ENCODE measurements around the gene MALAT1. TPM values are rescaled to one million over a fixed set of nuclear protein-coding genes. Genes with fewer than 3 reads are reported as not detected.

The MALAT1 gene
- total and polyA plus RNA-seq, 2 of the 8 experiments (the other 6 are each of a cell fraction or from before 2014, with no cell fraction given), result 115 to 984 TPM

DNA sequence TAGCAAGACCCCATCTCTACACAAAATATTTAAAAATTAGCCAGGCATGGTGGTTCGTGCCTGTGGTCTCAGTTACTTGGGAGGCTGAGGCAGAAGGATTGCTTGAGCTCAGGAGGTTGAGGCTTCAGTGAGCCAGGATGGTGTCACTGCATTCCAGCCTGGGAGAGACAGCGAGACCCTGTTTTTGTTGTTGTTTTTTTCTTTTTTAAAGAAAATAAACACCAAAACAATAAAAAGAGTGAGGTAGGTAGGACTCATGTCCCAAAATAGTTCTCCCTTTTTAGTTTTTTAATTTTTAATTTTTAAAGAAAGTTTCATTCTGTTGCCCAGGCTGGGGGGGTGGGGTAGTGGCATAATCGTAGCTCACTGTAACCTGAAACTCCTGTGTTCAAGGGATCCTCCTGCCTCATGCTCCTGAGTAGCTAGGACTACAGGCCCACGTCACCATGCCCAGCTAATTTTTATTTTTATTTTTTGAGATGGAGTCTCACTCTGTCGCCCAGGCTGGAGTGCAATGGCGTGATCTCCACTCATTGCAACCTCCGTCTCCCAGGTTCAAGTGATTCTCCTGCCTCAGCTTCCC is 25.5 kb upstream of the MALAT1 start:
- H3K27ac ChIP-seq (ENCODE audit: low read depth, low read length), result no peak overlapping the region
- 0 out of 2 replicates have a peak, but pooled peaks have one; percentile 9 for TF ChIP-seq TEAD4 (IDR thresholded peaks at IDR 0.05; ENCODE audit: low read depth, low read length)
- TF ChIP-seq BRCA1 (IDR thresholded peaks at IDR 0.05; ENCODE audit: low read depth, low read length), result no peak
- no peak overlapping the region for H3K4me3 ChIP-seq (ENCODE audit: extremely low read depth in 1 of 4, insufficient read depth in 2 of 4, low read depth in 3 of 4, low read length in 4 of 4)
- CTCF ChIA-PET (ENCODE audit: partially characterized antibody), result interaction anchor here (0.6 to 26.0 kb wide), 8 partner anchors 13 to 158 kb away, joined by 3 to 809 read pairs (median 11); partner anchors contain the start of genes MALAT1 and NEAT1
- peaks cover 0 to 7% (median 5%) of the 10 kb centered on the region in 4 experiments; a peak in 4 of 7 replicates for H3K4me1 ChIP-seq (replicated peaks in 1 of 4; ENCODE audit: control insufficient read depth in 3 of 4, insufficient read depth in 4 of 4, low read length in 3 of 4)
- no peak overlapping the region for H4K91ac ChIP-seq (replicated peaks; ENCODE audit: insufficient read length, low read length)
- H3K4ac ChIP-seq (replicated peaks; ENCODE audit: insufficient read length, low read depth, low read length), result no peak overlapping the region
- H4K5ac ChIP-seq (ENCODE audit: insufficient read length, low read depth, low read length), result no peak overlapping the region
- no peaks in the 10 kb centered on the region for H4K20me1 ChIP-seq (replicated peaks in 1 of 2; ENCODE audit: control insufficient read depth in 1 of 2, insufficient read depth in 2 of 2, low read length in 2 of 2)
- no peak overlapping the region for H2BK5ac ChIP-seq (ENCODE audit: low read depth, low read length)
- H3K79me1 ChIP-seq (ENCODE audit: low read depth, low read length), result peaks cover 3% of the 10 kb centered on the region; the same call in 1 of the 2 replicates
- peaks cover 9% of the 10 kb centered on the region for H3K23me2 ChIP-seq (ENCODE audit: low read depth, low read length)
- no peak overlapping the region for H2AFZ ChIP-seq (ENCODE audit: low read length)
- H2BK12ac ChIP-seq (ENCODE audit: low read depth, low read length), result no peak overlapping the region
- no peak overlapping the region for H4K8ac ChIP-seq (ENCODE audit: extremely low read depth, insufficient read depth, low read length)
- H3K23ac ChIP-seq (ENCODE audit: insufficient read length), result no peak overlapping the region
- H2AK5ac ChIP-seq (ENCODE audit: low read depth, low read length), result no peak overlapping the region
- H3K27me3 ChIP-seq (replicated peaks in 1 of 4; ENCODE audit: control insufficient read depth in 3 of 4, extremely low read depth in 1 of 4, insufficient read depth in 3 of 4, low read length in 3 of 4), result no peaks in the 10 kb centered on the region
- POLR2A ChIA-PET (ENCODE audit: partially characterized antibody), result interaction anchor here (1.4 to 26.0 kb wide), 2 partner anchors 24 to 65 kb away, joined by 3 to 1447 read pairs; partner anchors contain the start of gene MALAT1
- H3K18ac ChIP-seq (ENCODE audit: extremely low read depth, low read length), result no peak overlapping the region
- no peaks in the 10 kb centered on the region for H3K36me3 ChIP-seq (ENCODE audit: control insufficient read depth in 2 of 4, insufficient read depth in 4 of 4, low read length in 3 of 4)
- 89% methylated on average over 7 of the region's 7 CpGs; no CpG with 5 or more reads in 1 of the 2 experiments for WGBS, 2 experiments (ENCODE audit: extremely low coverage in 1 of 2, insufficient coverage in 1 of 2, insufficient read length in 1 of 2, insufficient replicate concordance in 2 of 2, low coverage in 1 of 2, low lambda C conversion rate in 2 of 2, missing lambda C conversion rate in 1 of 2)
- 0 out of 4 replicates have a peak, but pooled peaks cover 0 to 7% of the 10 kb centered on the region in 2 experiments for H3K79me2 ChIP-seq (ENCODE audit: control insufficient read depth in 1 of 2, insufficient read depth in 2 of 2, low read length in 2 of 2)
- H3K9me3 ChIP-seq (ENCODE audit: insufficient read depth in 2 of 2, low read depth in 1 of 2, low read length in 1 of 2), result no peaks in the 10 kb centered on the region
- H3K4me2 ChIP-seq (ENCODE audit: insufficient read depth in 1 of 2, low read depth in 2 of 2, low read length in 2 of 2), result no peak overlapping the region
- H3K14ac ChIP-seq (ENCODE audit: insufficient read length), result no peak overlapping the region
- no peak overlapping the region for H3K9ac ChIP-seq (replicated peaks in 1 of 4; ENCODE audit: extremely low read depth in 1 of 4, low read depth in 3 of 4, low read length in 3 of 4)
- no peak overlapping the region for H3K56ac ChIP-seq (replicated peaks; ENCODE audit: insufficient read length, low read depth, low read length)
- DNase-seq (ENCODE audit: low read depth in 1 of 2, low spot score in 2 of 2) (no peak), FAIRE-seq (no peak)
- H2BK20ac ChIP-seq (ENCODE audit: low read length), result no peak overlapping the region
- H2BK120ac ChIP-seq (replicated peaks; ENCODE audit: low read depth, low read length), result no peak overlapping the region
- no peak overlapping the region for H2BK15ac ChIP-seq (ENCODE audit: low read length)
